PFSK-1 (cell line): ENCODE data around the gene ONECUT2.

Experiments used
- POLR2AphosphoS5 ChIP-seq: IDR thresholded peaks from 2 replicates; pipeline ENCODE4 v1.6.1; 2012; ENCODE audit warnings: low read depth, mild to moderate bottlenecking, control low read depth, low read length, moderate library complexity
- REST ChIP-seq, 2 experiments: IDR thresholded peaks; 2 replicates each; pipeline versions ENCODE4 v1.6.1 to v1.8.0; 2011 to 2012; ENCODE audit warnings: low read depth in 2 of 2, low read length in 2 of 2, control low read depth in 1 of 2, inconsistent platforms in 1 of 2, mild to moderate bottlenecking in 1 of 2, moderate library complexity in 1 of 2; ENCODE audit not compliant: insufficient read depth in 1 of 2
- SIN3A ChIP-seq: IDR thresholded peaks from 2 replicates; pipeline ENCODE4 v1.6.1; 2012; ENCODE audit warnings: mild to moderate bottlenecking, low read length, moderate library complexity, borderline replicate concordance; ENCODE audit not compliant: insufficient read depth
- TAF1 ChIP-seq: IDR thresholded peaks from 2 replicates; pipeline ENCODE4 v1.6.1; 2012; ENCODE audit warnings: low read length, control low read depth, borderline replicate concordance; ENCODE audit not compliant: insufficient read depth

DNA sequence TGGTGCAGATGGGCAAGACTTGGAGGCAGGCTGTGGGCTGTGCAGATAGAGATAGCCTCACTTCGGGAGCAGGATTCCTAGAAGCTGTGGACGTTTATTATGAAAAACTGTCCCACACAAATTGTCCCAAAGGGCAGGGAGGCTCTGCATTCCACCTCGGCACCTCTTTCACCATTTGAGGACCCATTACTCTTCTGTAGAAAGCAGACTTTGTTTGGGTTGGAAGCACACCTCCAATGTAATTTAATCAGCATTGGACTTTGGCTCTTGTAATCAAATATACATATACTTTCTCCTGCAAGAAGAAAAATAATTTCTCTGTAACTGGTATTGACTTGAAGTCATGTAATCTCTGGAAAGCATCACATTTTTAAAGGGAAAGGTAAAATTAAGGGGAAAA is 8.5 kb downstream of the ONECUT2 start:
- TF ChIP-seq TAF1 (no peak), SIN3A (no peak), POLR2AphosphoS5 (no peak), REST (IDR thresholded peaks at IDR 0.05; ENCODE audit: insufficient read depth in 1 of 2, low read depth in 2 of 2, low read length in 2 of 2) (no peak)
